ENCODE measurements around the gene NOP9. TPM values are rescaled to one million over a fixed set of nuclear protein-coding genes. Genes with fewer than 3 reads are reported as not detected.

Gene NOP9
- total RNA-seq, 1 experiment from 2014 or later: 39.4 TPM

DNA sequence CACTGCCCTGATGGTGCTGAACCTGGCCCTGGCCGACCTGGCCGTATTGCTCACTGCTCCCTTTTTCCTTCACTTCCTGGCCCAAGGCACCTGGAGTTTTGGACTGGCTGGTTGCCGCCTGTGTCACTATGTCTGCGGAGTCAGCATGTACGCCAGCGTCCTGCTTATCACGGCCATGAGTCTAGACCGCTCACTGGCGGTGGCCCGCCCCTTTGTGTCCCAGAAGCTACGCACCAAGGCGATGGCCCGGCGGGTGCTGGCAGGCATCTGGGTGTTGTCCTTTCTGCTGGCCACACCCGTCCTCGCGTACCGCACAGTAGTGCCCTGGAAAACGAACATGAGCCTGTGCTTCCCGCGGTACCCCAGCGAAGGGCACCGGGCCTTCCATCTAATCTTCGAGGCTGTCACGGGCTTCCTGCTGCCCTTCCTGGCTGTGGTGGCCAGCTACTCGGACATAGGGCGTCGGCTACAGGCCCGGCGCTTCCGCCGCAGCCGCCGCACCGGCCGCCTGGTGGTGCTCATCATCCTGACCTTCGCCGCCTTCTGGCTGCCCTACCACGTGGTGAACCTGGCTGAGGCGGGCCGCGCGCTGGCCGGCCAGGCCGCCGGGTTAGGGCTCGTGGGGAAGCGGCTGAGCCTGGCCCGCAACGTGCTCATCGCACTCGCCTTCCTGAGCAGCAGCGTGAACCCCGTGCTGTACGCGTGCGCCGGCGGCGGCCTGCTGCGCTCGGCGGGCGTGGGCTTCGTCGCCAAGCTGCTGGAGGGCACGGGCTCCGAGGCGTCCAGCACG, 16.4 kb downstream of the NOP9 start:
- ChIA-PET CTCF (interaction anchor here (0.8 to 1.7 kb wide), 2 partner anchors 8 to 116 kb away, joined by 3 to 7 read pairs; partner anchors contain the start of gene CIDEB), RAD21 (ENCODE audit: low non-redundant PET in 1 of 2, low total read pairs in 2 of 2, uncharacterized antibody in 2 of 2, unreplicated experiment in 2 of 2) (no interaction called here), POLR2A (no interaction called here)
- H4K20me1 ChIP-seq (ENCODE audit: insufficient read depth): no peaks in the 10 kb centered on the region
- H3K4me2 ChIP-seq (ENCODE audit: low read length): no peak overlapping the region
- H3K4me3 ChIP-seq (replicated peaks in 1 of 2; ENCODE audit: low read depth in 1 of 2, low read length in 2 of 2): no peak overlapping the region
- 0 out of 2 replicates have a peak, but pooled peaks cover 4% of the 10 kb centered on the region for H3K27me3 ChIP-seq (ENCODE audit: insufficient read depth, low read length)
- no TSS peak for BruUV-seq (replicated peaks)
- H3K79me2 ChIP-seq (ENCODE audit: insufficient read depth, low read length): no peaks in the 10 kb centered on the region
- TF ChIP-seq, protein P1, sequence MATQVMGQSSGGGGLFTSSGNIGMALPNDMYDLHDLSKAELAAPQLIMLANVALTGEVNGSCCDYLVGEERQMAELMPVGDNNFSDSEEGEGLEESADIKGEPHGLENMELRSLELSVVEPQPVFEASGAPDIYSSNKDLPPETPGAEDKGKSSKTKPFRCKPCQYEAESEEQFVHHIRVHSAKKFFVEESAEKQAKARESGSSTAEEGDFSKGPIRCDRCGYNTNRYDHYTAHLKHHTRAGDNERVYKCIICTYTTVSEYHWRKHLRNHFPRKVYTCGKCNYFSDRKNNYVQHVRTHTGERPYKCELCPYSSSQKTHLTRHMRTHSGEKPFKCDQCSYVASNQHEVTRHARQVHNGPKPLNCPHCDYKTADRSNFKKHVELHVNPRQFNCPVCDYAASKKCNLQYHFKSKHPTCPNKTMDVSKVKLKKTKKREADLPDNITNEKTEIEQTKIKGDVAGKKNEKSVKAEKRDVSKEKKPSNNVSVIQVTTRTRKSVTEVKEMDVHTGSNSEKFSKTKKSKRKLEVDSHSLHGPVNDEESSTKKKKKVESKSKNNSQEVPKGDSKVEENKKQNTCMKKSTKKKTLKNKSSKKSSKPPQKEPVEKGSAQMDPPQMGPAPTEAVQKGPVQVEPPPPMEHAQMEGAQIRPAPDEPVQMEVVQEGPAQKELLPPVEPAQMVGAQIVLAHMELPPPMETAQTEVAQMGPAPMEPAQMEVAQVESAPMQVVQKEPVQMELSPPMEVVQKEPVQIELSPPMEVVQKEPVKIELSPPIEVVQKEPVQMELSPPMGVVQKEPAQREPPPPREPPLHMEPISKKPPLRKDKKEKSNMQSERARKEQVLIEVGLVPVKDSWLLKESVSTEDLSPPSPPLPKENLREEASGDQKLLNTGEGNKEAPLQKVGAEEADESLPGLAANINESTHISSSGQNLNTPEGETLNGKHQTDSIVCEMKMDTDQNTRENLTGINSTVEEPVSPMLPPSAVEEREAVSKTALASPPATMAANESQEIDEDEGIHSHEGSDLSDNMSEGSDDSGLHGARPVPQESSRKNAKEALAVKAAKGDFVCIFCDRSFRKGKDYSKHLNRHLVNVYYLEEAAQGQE (IDR thresholded peaks at IDR 0.05; ENCODE audit: low read depth): no peak
- TF ChIP-seq CBX3 (IDR thresholded peaks at IDR 0.05; ENCODE audit: low read depth) (no peak), RAD21 (IDR thresholded peaks at IDR 0.05; ENCODE audit: low read depth) (no peak), EZH2phosphoT487 (IDR thresholded peaks at IDR 0.05; ENCODE audit: borderline replicate concordance) (no peak), SP1 (IDR thresholded peaks at IDR 0.05; ENCODE audit: low read depth) (no peak)
- TF ChIP-seq, protein P2, sequence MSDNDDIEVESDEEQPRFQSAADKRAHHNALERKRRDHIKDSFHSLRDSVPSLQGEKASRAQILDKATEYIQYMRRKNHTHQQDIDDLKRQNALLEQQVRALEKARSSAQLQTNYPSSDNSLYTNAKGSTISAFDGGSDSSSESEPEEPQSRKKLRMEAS (IDR thresholded peaks at IDR 0.05): no peak
- TF ChIP-seq, protein P3, sequence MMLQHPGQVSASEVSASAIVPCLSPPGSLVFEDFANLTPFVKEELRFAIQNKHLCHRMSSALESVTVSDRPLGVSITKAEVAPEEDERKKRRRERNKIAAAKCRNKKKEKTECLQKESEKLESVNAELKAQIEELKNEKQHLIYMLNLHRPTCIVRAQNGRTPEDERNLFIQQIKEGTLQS (IDR thresholded peaks at IDR 0.05): no peak
- no peaks in the 10 kb centered on the region for H3K36me3 ChIP-seq (ENCODE audit: control insufficient read depth in 1 of 2, insufficient read depth in 2 of 2, low read length in 2 of 2)
- H3K9me2 ChIP-seq (ENCODE audit: insufficient read depth): no peaks in the 10 kb centered on the region
- ATAC-seq (0 out of 2 replicates have a peak, but pooled peaks have one; percentile 11), DNase-seq (ENCODE audit: low read depth, low spot score) (no peak)
- no peak overlapping the region for H3K9ac ChIP-seq (ENCODE audit: low read length)
- H2AFZ ChIP-seq (ENCODE audit: low read depth, low read length, poor library complexity, severe bottlenecking): no peak overlapping the region
- intact Hi-C loops (cut with micrococcal nuclease): no loop called here
- H3K9me3 ChIP-seq (ENCODE audit: control insufficient read depth in 1 of 2, insufficient read depth in 1 of 2, low read depth in 1 of 2, low read length in 2 of 2): no peaks in the 10 kb centered on the region
- H3K27ac ChIP-seq (ENCODE audit: low read depth, low read length): no peak overlapping the region; the same call in 1 of the 2 replicates
- peaks cover 11 to 24% of the 10 kb centered on the region in 2 experiments for H3K4me1 ChIP-seq (ENCODE audit: control insufficient read depth in 1 of 2, insufficient read depth in 2 of 2, low read length in 2 of 2)
